NCI-H2196 (cell line): Measurements from ENCODE around the gene TNIP2.

ENCODE experiments used
- DNase-seq: peaks from one replicate; lab custom pipeline; 2025; ENCODE audit not compliant: unreplicated experiment; lab: John Stamatoyannopoulos, UW

TNIP2 gene

DNA sequence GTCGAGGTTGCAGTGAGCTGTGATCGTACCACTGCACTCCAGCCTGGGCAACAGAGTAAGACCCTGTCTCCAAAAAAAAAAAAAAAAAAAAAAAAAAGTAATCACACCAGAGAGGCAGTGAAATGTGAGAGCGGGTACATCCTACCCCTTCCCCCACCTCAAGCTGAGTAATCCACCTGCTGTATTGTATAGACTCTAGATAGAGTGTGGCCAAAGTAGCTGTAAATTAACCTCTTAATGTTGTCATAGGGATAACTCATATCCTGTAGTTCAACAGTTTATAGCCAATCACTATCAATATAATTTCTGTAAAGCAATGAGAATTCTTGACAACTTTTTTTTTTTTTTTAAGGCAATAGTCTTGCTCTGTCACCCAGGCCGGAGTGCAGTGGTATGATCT lies 30.8 kb downstream of the TNIP2 start:
- DNase-seq = no peak

DNA sequence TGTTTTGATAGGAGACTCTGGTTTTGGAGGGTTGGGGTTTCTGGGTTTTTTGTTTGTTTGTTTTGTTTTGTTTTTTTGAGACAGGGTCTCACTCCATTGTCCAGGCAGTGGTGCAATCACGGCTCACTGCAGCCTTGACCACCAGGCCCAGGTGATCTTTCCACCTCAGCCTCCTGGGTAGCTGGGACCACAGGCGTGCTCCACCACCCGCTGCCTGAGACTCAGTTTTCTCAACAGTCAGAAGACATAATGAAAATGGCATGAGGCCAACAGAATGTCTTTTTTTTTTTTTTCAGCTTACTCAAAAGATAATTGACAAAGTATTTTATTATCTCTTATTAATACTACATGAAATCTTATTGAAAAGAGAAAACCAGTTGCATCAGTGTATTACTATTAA lies 32.4 kb downstream of the TNIP2 start:
- DNase-seq = no peak

DNA sequence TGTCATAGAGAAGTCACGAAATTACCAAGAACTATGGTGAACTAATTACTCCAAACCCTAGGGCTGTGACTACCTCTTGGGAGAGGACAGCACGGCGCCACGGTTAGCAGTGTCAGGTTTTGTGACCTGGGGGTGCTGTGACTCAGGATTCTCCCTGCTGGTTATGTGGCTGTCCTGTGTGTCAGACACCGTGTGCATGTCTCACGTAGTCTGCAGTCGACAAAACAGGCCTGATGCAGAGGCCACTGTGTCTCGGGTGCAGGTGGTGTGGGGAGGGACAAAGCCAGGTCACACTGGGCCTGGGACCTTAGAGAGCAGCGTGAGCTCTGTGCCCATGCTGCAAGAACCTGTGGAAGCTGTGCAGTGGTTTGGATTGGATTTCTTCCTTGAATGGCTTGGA lies 34.1 kb downstream of the TNIP2 start:
- no peak for DNase-seq

DNA sequence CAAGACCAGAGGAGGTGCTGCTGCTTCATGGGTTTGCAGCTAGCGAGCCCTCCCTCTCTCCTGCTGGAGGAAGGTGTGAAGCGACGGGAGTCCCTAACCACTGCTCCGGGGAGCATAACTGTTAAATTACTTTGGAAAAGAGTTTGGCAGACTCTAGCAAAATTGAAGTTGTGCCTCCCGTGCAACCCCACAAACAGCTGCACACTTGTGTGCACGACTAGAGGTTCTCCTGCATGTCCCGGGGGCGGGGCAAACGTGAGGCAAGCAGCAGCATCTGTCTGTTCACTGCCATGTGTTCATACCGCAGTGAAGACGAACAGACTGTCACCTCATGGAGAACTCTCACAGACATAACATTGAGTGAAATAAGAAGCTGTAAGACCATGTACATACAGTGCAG lies 34.5 kb downstream of the TNIP2 start:
- no peak for DNase-seq

DNA sequence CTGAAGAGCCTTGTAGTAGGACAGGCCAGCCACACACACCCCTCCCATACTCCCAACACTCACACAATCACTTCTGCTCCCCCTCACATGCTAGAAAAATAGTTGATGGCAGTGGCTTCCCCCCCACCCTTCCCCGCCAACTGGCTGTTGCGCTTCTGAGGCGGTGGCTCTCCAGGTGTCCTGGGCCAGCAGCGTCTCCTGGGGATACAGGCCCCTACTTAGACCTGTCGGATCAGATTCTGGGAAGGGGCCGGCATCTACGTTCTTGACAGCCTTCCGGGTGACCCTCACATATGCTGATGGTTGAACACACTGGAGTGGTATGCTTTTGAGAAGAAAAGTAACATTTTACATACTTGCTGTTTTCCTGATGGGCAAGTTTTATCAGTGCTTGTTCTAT lies 39.9 kb downstream of the TNIP2 start:
- DNase-seq = no peak

DNA sequence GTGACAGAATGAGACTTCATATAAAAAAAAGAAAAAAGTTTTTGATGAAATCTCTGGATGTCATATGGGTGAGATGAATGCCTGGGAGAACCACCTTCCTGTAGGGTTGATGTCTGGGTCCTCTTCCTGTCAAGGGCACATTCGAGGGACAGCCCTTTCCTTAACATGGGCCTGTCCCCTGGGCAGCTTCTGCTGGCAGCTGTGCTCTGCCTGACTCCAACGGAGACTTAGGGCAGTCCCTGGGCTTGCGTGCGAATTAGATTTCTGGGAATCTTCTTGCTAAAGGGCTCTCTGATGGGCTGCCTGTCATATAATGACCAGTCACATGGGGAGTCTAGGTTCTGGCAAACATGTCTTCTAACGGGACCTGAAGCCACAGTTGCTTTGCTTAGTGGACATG lies 40.7 kb downstream of the TNIP2 start:
- DNase-seq = no peak

DNA sequence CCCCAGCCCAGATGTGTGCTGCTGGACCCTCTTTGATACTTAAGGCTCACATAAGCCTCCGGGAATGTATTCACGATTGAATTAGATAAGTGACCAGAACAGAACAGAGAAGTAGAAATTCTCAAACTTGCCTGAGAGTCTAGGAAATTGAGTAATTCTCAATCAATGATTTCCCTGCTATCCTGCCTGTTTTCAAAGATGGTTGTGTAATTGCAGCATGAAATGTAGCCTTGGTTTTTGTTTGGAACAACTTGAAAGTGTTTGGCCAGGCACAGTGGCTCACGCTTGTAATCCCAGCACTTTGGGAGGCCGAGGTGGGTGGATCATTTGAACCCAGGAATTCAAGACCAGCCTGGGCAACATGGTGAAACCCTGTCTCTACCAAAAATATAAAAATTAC lies 41.2 kb downstream of the TNIP2 start:
- no peak for DNase-seq

DNA sequence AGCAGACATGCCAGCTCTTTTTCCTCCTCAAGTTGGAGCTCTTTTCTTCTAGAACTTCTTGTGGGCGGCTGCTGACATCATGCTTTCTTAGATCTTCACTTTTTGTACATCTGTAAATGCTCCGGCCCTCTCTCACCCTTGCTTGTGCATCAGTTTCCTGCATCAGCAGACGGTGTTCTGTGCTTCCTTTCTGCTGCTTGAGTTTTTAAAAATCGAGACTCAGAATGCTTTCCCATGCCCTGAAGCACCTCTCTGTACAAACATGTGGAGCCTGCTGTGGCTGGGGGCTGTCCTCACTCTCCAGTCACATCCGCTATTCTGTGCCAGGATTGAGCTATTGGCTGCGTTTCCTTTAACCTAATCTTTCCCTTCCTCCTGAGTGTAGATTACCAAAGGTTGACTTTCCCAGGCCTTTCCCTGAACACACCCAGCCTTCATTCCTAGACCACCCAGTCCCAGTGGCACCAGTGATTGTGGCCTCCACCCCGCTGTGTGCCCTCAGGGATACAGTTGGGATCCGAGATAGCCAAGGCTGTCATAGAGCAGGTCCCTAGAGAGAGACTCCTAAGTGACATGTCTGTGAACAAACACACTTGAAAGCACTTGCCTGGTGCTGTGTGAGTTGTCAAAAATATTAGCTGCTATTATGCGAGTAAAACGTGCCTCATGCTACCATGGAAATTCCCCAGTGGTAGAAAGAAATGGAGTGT lies 41.9 kb downstream of the TNIP2 start:
- DNase-seq = no peak

DNA sequence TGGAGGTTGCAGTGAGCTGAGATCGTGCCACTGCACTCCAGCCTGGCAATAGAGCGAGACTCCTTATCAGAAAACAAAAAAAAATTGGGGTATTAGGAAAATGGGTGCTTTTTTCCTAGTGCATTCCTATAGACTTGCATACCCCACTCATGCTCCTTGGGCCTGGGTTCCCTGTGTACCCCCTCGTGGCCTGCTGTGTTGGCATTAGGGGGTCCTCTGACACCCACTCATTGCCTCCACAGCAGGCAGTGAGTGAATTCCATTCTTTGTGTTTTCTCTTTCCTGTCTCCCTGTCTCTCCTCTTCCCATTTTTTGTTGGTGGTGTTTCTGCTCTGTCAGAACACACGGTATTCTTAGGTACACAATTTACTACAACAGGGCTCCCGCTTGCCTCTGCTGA lies 42.8 kb downstream of the TNIP2 start:
- no peak for DNase-seq

DNA sequence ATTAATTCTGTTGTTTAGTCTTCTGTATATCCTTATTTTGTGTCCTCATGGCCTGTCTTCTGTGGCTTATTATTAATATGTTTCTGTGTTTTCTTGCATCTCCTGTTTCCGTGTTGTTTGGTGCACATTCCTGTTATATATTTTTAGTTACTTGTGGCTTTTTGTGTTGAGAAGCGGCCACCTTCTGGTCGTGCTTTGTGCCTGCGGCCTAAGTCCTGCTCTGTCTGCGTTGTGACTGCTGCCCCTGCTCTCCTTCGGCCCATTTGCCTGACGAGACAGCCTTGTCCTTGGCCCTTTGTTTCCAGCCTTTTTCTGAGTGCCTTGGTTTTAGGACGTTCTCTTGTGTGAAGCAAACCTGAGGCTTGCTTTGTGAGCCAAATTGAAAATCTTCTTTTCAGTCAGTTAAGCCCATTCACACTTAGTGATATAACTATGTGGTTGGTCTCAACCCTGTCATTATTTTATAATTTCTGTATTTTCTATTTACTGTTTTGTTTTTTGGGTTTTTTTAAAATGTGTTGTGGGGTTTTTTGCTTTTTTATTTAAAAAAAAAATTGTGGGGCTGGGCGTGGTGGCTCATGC lies 43.8 kb downstream of the TNIP2 start:
- DNase-seq = peak; percentile 11

DNA sequence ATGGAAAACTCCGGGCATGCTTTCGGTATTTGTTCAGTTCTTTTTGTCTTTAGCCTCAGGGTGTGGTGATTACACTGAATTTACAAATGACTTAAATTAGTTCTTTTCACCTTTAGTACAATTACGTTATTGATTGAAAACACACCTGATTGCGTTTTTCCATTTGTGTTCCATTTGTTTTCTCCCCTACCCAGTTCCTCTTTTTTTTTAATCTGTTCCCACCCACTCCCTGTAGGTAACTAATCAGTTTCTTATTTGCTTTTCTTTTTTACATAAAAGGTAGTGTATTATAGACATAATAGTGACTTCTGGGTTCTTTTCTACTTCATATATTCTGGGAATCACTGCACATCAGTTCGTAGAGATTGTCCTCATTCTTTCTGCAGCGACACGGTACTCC lies 53.4 kb downstream of the TNIP2 start:
- DNase-seq = no peak

DNA sequence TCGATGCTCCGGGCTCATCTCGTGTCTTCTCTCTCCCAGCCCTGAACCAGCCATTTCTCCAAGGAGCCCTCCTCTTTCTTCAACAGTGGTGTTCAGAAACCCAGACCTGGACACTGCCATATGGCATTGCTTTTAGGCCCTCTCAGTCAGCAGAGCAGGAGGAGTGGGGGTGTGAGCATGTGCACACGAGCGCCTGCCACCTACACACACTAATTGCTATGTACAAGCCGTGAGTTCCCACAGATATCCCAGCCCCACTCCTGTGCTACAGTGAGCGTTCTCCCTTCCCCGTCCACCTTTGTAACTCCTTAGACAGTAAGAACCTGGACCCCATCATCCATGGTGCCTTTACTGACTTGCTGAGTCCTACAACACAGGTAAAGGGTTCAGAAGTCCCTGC lies 53.8 kb downstream of the TNIP2 start:
- no peak for DNase-seq

DNA sequence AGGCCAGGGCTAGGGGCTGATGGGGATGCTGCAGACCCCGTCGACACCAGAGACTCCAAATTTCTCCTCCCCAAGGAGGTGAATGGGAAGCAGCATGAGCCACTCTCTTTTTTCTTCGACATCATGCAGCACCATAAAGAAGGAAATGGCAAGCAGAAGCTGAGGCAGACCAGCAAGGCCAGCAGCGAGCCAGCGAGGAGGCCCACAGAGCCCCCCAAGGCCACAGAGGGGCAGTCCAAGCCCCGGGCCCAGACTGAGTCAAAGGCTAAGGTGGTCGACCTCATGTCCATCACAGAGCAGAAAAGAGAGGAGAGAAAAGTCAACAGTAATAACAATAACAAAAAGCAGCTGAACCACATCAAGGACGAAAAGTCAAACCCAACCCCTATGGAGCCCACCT lies 56.1 kb downstream of the TNIP2 start:
- no peak for DNase-seq

DNA sequence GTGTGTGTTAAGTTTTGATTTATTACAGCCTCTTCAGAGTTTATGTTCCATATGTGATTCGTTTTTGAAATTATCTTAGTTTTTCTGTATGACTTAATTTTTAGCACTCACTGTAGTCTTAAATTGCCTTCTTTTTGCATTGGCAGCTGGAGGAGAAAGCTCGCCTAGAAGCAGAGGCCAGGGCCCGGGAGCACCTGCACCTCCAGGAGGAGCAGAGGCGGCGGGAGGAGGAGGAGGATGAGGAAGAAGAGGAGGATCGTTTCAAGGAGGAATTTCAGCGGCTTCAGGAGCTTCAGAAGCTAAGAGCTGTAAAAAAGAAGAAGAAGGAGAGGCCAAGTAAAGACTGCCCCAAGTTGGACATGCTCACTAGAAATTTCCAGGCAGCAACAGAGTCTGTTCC lies 56.6 kb downstream of the TNIP2 start:
- no peak for DNase-seq

DNA sequence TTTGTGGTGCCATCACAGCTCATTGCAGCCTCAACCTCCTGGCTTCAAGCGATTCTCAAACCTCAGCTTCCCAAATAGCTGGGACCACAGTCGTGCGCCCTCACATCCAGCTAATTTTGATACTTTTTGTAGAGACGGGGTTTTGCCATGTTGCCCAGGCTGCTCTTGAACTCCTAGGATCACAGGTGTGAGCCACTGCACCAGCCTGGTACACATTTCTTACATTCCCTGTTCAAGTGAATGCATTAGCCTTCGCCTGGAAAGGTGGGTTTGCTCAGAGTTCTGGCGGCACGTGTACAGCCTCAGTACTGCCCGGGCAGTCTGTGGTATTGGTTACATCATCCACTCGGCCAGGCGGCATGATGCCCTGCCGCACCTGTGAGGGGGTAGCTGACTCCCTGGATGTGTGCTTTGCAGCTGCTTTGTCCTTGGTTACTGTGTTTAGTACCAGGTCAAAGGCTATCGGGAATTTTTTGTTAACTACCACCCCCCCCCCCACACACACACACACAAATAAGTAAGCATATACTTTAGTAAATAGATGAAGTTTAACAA lies 57.1 kb downstream of the TNIP2 start:
- DNase-seq = no peak

DNA sequence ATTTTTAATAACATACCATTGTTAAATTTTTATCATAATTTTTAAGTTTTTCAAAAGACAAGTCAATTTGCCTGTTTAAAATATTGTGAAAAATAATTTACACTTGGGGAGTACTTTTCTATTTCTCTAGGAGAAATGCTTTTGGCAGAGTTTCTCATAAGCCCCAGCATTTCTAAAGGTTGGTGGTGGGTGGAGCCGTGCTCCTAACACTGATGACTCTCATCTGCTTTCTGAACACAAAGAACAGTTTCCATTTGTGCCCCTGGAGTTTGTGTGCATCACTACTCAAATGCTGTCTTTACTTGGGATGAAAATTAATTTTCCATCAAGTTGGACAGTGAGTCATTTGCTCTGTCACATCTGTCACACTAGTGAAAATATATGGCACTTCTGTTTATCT lies 57.6 kb downstream of the TNIP2 start:
- no peak for DNase-seq

DNA sequence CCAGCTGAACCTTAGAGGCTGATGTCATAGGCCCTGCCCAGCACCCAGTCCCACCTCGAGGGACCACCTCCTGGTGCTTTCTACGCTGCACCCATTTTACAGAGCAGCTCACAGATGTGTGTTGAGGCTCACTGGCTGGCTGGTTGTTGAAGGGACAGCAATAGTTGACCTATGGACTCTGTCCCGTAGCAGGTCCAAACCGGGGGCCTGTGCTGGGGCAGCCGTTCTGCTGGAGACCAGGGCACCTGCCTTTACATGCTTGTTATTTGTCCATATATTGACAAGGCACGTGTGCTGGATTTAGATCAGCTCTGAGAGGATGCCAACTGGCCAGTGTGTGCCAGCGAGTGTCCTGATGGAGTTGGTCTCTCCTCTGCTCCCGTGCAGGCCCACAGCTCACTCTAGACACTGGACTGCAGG lies 58.1 kb downstream of the TNIP2 start:
- no peak for DNase-seq

DNA sequence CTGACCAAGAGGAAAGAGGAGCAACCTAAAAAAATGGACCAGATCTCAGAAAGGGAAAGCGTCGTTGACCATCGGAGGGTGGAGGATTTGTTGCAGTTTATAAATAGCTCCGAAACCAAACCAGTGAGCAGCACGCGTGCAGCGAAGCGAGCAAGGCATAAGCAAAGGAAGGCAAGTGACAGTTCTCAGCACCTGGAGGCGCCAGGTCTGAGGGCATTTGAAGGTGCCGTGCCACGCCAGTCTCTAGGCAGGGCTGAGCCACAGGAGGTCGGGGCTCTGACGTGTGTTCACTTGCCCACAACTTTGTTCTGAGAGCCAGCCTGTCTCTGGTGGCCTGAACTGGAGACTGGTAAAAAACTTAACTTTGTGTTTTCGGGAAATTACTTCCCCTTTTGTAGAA lies 59.7 kb downstream of the TNIP2 start:
- no peak for DNase-seq

DNA sequence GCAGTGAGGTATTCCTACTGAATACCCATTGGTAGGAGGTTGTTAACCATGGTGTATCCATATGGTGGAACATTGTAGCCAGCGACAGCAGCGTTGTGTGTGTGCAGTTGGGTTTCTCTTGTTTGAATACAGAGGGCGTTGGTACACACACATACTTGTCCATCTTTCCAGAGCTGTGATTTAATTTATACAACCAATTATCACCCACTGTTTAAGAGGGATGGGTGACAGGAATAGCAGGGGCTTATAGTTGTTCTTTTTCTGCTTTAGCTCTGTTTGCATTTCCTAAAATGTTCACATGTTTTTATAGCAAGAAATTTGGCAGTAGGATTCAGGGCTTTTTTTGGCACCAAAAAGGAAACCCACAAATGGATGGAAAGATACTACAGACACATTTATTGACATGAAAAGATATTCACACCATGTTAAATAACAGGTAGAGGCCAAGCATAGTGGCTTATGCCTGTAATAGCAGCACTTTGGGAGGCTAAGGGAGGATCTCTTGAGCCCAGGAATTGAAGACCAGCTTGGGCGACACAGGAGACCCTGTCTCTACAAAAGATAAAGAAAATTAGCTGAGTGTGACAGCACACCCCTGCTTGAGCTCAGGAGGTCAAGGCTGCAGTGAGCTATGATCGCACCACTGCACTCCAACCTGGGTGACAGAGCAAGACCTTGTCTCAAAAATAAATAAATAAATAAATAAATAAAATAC lies 60.6 kb downstream of the TNIP2 start:
- DNase-seq = no peak

DNA sequence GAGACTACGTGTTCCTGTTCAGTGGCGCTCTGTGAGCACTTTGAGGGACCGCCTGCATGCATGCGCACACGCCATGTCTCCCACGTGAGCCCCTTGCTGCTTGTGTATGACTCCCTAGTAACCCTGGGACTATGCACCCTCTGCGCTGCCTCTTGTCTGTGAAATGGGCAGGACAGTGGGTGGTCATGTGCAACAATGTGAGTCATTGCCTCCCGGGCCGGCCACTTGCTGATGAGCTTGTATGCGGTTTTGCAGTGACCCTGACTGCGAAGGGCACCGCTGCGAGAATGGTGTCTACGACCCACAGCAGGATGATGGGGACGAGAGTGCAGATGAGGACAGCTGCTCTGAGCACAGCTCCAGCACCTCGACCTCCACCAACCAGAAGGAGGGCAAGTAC lies 61.4 kb downstream of the TNIP2 start:
- DNase-seq = no peak

DNA sequence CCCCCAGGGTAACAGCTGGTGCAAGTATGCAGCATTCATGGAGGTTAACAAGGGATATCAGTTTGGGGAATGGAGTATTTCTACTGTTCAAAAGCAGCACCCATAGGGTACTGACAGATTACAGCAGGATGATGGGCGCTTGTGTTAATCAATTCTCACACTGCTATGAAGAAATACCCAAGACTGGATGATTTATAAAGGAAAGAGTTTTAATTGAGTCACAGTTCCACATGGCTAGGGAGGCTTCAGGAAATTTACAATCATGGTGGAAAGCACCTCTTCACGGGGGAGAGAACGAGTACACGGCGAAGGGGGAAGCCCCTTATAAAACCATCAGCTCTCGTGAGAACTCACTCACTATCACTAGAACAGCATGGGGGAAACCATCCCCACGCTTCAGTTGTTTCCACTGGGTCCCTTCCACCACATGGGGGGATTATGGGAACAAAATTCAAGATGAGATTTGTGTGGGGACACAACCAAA lies 64.1 kb downstream of the TNIP2 start:
- DNase-seq = no peak
